ENCODE data around the gene CA5A.
"Not testable (repeated sequence)": the region's sequence is repeated elsewhere in the genome, so short reads cannot be mapped to it uniquely, and the experiment has no call there.

Gene CA5A

DNA sequence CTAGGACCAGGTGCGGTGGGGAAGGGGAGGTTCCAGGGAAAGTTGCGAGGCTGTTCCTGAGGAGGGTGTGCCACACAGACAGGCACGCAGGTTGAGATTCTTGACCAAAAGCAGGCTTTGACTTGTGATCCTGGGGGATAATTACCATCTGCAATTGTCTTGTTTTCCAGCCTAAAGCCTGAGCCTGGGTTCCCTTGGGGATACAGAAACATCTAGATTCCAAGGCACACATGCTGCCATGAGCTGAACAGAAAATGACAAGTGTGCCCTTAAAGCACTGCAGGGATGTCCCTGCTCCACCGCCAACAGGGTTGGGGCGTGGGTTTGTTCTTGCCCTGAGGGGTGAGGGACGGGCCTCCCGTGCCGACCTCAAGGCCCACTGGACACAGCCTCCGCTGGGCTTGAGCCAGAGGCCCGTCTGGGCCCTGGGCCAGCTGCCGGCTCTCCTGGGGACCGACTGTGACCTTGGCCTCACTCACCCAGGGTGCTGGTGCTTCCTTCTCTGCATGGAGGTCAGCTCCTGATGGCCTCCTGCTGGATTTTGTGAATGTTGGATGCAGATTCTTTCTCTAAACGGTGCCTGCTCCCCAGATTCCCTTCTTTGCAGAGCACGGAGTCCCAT lies 14.0 kb downstream of the CA5A start:
- DNase-seq: no peak

DNA sequence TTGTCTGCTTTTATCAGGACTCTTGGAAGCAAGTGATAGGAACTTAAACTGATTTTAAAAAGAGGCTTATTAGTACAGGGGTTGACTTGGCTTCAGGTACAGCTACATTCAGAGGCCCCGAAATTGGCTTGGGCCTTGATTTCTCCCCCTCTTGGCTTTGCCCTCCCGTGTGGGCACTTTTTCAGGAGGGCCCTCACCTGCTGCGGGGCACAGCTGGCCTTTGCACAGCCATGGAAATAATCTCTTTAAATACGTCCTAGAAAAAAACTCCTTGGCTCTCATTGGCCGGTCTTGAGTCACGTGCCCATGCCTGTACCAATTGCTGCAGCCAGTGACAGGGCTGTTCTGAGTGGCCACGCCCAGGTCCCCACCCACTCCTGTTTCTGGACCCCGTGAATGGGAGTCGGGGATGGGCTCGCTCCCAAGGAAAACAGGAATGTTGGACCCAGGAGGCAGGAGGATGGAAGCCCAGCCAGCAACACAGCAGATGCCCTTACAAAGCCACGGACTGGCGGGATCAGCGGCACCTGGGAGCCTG lies 15.0 kb downstream of the CA5A start:
- no peak for DNase-seq

- no peak for DNase-seq
These were observed 16.7 kb downstream of the CA5A start for GRCh38 chr16:87919681-87919994.

DNA sequence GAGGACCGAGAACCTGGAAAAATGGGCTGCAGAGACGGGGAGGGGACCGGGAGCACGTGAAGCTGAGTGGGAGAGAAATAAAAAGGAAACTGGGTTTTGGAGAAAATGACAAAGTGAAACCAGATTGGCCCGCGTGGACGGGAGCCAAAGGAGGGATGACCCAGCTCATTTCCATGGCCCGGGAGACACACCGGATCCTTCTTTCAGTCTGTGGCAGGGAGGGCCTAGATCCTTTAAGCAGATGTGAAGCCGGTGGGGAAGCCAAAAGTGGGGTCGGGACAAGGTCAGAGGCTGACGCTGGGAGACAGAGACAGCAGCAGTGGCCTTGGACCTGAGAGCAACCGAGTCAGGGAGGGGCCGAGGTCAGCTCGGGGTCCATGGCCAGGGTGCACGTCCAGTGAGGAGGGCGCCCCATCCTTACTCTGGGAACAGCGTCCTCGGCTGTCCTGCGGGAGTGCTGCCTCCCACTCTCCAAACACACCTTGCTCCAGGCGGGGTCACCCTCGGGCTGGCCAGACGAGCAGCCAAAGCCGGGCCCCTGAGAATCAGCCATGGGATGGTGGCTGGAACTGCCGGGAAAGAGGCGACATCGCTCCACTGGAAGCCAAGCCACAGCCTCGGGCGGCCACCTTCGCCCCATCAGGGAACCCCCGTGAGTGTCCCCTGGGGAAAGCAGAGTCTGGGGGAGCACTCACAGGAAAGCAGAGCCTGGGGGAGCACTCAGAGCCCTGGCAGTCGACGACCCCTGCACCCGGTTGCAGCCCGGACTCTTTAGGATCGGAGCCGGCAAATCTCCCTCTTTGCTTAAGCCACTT lies 17.3 kb downstream of the CA5A start:
- DNase-seq: no peak

- DNase-seq: no peak
These were observed 18.0 kb downstream of the CA5A start for GRCh38 chr16:87918338-87918737.

DNA sequence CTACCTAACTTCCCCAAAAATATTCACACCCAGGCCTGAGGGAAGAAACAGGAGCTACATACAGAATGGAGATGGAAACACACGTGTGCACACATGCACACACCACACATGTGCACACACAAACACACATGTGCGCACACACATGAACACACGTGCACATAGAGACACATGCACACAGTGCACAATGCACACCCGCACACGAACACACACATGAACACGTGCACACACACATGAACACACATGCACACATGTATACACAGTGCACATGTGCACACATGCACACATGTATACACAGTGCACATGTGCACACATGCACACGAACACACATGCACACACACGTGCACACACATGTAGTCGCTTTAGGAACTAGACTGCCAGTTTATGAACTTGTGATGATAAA lies 18.8 kb downstream of the CA5A start:
- no peak for DNase-seq

DNA sequence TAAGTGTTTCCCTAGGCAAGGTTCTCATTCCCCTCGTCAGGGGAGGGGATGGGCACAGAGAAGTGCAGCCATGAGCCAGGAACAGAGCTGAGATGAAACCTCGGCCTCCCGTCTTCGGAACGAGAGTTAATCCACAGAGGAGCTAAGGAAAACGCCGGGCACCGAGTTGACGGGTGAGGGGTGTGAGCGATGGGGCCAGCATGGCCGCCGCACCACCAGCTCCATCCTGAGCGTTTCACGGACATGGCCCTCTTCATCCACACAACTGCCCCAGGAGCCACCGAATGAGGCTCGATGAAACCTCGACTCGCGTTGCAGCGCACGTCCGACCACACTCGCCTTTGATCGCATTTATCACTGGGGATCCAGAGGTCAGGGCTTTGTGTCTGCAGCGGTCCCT lies 21.5 kb downstream of the CA5A start:
- no peak for DNase-seq

DNA sequence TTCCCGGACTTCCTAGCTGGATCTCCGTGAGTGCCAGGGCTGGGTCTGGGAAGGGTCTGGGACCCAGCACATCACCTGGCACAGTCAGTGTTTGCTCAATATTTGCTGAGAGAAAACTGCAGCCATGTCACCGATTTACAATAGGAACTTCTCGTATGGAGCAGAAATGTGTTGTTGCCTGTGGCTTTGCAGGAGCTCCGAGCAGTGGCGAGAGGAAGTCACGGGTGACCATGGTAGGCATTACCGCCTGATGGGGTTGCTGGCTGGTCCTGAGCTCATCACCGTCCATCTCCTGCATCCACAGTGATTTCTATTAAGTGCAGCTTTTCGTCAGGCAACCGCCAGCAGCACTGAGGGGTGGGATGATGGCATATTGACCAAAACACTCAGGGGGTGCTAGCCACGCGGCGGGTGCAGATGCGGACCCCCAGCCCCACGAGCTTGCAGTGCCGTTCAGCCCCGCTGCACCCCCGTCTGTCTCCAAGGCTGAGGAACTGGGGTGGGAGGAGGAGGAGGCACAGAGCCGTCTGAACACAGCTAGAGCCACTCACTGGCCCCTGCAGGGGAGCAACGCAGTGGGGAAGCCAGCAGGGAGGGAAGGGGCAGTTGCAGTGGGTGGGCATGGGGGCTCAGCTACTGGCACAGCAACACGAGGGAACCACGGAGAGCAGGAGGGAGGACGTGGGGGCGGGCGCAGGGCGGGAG lies 22.2 kb downstream of the CA5A start:
- DNase-seq: not testable (repeated sequence)

GRCh38 chr16:87912691-87913090 lies 23.6 kb downstream of the CA5A start:
- DNase-seq: not testable (repeated sequence)

DNA sequence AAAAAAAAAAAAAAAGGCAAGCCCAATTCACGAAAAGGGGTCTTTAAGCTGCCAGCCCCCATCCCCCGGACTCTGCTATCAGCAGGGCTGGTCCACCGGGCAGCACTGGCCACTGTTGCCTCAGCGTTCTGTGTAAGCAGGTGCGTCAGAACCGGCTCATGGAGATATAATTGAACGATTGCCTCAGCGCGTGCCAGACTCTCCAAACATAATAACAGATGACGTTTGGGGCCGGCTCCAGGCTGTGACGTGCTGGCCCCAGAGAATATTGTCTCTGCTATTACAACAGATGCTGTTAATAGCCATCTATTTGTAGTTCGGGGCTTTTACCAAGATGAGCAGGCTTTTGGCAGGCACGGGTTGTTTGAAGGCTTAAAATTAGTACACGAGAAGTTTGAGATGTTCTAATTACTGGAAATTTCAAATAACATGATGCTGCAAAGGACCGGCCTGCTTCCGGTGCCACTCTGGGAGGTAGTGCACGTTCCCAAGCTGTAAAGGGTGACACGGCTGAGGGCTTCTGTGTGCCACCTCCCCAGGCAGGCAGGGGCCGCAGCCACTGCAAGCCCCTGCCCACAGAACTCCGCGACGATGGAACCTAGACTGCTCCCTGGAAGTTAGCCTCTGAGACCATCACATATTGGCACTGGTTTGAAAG lies 25.1 kb downstream of the CA5A start:
- DNase-seq: not testable (repeated sequence)

DNA sequence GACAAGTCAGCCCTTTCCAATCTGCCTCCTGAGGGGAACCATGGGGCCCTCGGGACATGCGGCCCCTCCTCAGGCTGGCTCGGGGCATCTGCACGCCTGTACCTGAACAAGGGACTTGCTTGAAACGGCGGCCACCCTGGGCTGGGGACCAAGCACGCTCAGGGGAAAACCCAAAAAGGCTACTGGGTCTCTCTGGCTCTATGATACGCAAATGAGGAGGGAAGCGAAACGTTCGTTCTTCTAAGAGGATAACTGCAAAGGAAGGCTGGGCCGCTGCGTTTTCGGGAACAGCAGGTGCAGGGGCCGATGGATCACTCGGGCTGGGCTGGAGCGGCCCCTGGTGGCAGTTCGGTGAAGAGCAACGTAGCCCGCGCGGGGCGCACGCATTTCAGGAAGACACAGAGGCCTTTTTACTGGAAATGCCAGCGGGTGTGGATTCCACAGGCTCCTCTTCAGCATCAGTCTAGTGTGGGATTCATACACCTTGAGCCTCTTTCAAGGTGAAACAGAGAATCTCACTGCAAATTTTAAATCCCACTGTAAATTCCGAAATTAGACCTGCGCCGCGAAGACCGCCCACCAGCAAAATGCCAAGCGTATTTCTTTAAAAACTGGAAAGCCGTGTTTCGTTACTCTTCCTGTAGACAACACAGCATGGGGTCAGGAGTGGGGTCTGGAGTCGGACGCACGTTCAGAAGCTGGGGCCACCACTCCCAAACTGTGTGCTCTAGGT lies 27.0 kb downstream of the CA5A start:
- DNase-seq: peak; percentile 93

- DNase-seq: not testable (repeated sequence)
These were observed 28.2 kb downstream of the CA5A start for GRCh38 chr16:87908101-87908500.

DNA sequence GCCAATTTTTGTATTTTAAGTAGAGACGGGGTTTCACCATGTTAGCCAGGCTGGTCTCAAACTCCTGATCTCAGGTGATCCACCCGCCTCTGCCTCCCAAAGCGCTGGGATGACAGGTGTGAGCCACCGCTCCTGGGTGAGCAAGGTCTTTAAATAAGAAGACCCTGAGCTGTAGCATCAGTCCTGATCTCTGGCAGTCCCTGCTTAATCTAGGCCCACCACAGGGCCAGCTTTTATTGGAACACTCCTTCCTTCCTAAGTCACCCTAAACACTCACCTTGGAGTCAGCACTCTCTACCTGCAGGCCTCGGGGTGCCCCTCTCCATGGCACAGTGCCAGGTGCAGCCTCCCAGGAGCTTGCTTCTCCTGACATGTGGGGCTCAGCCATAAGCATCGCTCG lies 30.8 kb downstream of the CA5A start:
- DNase-seq: not testable (repeated sequence)

GRCh38 chr16:87904963-87905362 lies 31.4 kb downstream of the CA5A start:
- not testable (repeated sequence) for DNase-seq

DNA sequence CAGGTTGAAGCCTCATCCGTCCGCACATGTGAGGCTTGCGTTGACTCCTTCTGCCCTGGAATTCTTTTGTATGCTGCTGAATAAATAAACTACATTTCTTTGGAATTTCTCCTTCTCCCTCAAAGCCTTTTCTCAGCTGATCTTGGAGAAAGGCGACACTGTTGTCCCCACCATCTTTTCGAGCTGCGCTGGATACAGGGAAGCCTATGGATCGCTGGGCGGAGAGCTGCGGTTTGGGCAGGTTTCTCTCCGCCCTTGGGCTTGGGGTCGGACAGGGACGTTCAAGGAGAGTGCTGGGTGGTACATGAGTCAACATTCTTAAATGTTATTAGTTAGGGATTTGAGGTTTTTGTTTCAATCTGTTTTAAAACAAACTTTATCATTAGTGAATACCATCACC lies 35.8 kb downstream of the CA5A start:
- not testable (repeated sequence) for DNase-seq

DNA sequence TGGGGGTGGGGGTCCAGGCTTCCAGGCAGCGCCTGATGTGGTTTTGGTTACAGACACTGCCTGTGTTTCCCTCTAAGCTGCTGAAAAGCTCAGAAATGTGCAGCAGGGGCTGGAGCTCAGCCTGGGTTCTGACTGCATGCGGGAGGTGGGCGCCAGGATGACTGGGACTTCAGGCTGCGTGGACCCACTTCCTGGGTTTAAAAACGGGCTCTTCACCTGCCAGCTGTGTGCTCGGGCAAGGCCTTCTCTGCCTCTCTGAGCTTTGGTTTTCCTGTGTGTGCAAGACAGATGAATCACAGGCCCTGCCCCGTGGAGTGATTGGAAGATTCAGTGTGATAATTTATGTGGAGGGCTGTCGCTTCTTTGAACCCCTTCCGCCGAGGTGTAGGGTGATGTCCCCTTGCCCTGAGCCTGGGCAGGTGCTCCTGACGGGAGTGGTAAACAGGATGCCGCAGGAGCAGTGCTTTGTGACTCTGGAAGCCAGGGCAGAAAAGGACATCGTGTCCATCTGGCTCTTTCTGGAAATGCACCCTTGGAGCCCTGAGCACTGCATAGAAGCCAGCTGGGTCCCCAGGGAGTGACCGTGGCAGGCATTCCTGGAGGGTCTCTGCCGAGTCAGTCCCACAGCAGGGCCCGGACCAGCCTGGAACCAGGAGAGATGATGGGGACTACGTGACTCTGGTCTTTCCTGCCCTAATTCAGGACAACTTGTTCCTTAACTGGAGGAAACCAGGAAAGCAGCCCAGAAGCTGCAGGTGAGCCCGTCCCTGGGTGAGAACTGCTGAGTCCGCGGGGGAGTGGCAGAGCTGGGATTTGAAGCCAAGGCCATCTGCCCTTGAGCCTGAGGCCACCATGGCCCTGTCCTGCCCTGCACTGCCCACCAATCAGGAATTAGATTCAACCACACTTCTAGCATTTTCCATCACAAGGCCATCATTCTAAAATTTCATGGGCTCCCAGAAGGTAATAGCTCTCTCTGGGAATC lies 38.5 kb downstream of the CA5A start:
- DNase-seq: no peak

DNA sequence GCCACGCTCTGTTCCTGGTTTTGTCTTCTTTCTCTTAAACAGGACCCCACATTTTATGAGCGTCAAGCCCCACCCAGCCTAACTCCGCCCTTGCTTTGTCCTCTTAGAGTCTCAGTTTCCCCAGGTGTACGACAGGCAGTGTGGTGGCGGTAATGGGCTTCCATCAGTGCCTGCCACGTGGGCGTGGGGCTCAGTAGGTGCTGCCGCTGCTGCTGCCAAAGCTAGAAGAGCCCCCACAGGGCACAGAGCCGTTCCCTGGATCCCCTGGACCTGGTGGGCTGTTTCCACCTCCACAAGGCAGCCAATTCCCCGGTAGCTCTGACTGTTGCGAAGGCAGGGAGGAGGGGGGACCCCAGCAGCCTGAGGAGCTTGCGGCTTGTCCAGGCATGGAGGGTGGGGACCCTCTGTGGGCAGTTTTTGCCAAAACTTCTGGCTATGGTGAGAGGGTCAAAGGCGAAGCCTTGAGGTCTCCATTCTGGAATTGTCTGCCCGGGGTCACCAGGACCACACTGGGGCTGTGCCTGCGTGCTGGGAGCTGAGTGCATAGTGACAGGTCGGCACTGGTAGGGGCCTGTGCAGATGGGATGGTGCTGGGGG lies 39.3 kb downstream of the CA5A start:
- not testable (repeated sequence) for DNase-seq

- not testable (repeated sequence) for DNase-seq
These were observed 40.0 kb downstream of the CA5A start for GRCh38 chr16:87896176-87896890.

GRCh38 chr16:87895641-87896141 lies 40.6 kb downstream of the CA5A start:
- no peak for DNase-seq

DNA sequence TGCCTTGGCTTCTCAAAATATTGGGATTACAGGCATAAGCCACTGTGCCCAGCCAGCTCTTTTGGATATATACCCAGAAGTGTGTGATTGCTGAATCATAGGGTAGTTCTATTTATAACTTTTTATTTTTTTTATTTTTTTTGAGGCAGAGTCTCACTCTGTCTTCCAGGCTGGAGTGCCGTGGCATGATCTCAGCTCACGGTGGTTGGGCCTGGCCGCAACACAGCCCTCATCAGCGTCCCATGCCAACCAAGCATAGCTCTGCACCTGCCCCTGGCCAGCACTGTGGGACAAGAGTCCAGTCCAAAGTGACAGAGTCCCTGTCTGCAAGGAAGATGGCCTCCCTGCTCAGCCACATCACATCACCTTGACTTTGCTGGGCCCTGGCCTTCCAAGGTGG lies 42.3 kb downstream of the CA5A start:
- not testable (repeated sequence) for DNase-seq
